Stimulated activated CD8-positive, alpha-beta memory T cell treated with anti-CD3 and anti-CD28 coated beads, Interleukin-7, amount 100 ng/mL, for 24 hours (primary cell): ENCODE measurements around the gene DOC2B.
"Not testable (repeated sequence)": the region's sequence is repeated elsewhere in the genome, so short reads cannot be mapped to it uniquely, and the experiment has no call there.

Experiments used
- DNase-seq: peaks from one replicate; pipeline ENCODE4 v3.0.0-alpha.2; 2020; ENCODE audit warnings: low read depth

Gene DOC2B

GRCh38 chr17:210402-210801, 29.0 kb upstream of the DOC2B start:
- no peak for DNase-seq

- no peak for DNase-seq
Measured at GRCh38 chr17:208429-208828, 27.0 kb upstream of the DOC2B start.

DNA sequence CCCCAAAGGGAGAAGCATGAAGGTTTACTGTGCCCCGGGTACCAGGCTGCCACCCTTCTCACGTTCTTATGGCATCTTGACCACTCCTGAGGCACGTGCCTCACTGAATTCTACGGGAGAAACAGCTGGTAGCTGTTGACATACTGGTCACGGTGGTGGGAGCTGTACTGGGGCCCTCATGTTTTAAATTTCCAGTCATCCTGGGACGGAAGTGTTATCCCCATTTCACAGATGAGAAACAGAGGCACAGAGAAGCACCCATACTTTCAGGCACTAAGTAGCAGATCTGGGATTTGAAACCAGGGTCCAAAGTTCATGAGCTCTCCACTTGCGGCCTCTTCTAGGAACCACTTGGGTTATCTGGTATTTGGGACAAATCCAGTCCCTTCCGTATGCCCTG, 26.3 kb upstream of the DOC2B start:
- DNase-seq, result no peak

DNA sequence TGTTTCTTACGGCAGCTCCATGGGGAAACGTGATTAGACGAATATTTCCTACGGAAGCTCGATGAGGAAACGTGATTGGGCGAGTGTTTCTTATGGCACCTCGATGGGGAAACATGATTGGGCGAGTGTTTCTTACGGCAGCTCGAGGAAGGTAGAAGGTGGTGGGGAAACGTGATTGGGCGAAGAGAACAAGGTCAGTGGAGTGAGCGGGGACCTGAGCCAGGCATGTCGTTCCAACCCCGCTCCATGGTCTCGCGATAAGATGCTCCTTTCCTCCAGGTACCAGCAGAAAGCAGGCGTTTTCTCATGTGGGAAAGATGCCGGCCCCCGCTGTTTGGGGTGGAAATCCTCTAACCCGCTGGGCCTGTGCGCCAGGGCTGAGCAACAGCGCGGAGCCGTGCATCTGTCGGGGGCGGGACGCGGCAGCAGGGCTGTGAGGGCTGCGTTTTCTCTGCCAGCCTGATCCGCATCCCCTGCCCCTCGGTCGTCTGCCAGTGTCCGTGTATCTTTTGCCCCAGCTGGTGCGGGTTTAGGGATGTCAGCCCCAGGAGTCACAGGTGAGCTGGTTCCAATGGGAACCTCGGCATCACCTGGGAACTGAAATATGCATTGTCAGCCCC, 25.6 kb upstream of the DOC2B start:
- no peak for DNase-seq

DNA sequence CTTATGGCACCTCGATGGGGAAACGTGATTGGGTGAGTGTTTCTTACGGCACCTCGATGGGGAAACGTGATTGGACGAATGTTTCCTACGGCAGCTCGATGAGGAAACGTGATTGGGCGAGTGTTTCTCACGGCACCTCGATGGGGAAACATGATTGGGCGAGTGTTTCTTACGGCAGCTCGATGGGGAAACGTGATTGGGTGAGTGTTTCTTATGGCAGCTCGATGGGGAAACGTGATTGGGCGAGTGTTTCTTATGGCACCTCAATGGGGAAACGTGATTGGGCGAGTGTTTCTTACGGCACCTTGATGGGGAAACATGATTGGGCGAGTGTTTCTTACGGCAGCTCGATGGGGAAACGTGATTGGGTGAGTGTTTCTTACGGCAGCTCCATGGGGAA, 25.0 kb upstream of the DOC2B start:
- DNase-seq, result not testable (repeated sequence)

- no peak for DNase-seq
Measured at GRCh38 chr17:205817-206216, 24.4 kb upstream of the DOC2B start.

DNA sequence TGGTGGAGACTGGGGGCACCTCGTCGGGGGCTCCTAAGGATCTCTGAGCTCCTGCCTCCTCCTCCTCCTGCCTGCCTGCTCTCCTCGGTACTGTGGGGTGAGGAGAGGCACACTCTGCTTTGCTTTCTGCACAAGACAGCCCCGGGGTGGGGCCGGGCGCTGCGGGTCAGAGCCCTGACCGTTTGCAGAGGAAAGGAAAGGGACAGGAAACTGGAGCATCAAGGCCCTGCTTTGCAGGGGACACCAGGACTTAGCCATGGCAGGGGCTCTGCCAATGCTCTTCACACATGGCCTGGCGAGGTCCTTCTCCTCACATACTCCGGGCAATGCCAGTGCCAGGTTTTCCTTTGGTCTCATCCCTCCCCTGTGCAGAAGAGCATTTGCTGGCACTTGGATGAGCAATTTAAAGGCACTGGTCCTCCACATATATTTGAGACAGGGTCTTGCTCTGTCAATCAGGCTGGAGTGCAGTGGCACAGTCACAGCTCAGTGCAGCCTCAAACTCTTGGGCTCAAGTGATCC, 23.8 kb upstream of the DOC2B start:
- DNase-seq, result no peak

- DNase-seq, result no peak
Measured at GRCh38 chr17:204427-205147, 23.1 kb upstream of the DOC2B start.

DNA sequence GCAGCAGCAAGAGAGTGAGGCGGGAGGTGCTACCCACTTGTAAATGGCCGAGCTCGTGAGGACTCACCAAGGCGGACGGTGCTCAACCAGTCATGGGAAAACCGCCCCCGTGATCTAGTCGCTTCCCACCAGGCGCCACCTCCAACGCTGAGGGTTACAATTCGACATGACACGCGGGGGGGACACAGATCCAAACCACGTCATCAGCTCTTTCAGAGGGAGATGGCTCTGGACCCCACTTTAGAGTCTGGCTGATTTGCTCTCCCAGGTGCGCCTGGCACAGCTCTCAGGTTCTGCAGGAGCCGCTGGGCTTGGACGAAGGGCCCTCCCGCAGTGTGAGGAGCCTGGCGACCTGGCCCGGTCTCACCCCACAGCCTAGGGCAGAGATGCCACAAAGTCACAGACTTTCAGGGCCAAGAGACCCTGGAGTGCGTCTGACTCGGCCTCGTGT, 21.1 kb upstream of the DOC2B start:
- DNase-seq, result no peak

DNA sequence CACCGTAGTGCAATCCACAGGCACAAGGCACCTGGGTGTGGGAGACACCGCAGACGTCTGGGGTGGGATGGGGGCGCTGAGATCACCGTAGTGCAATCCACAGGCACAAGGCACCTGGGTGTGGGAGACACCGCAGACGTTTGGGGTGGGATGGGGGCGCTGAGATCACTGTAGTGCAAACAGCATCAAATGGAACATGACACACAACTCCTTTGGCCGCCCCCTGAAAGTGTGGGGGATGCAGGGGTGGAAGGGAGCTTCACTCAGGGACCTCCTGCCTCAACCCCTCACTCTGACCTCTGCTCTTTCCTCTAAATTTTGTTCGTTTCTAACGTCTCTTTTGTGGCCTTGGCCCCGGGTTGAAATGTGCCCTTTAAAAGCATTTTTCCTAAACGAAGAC, 20.3 kb upstream of the DOC2B start:
- DNase-seq, result not testable (repeated sequence)

GRCh38 chr17:201257-201656, 19.8 kb upstream of the DOC2B start:
- DNase-seq, result not testable (repeated sequence)

GRCh38 chr17:200586-200985, 19.1 kb upstream of the DOC2B start:
- no peak for DNase-seq

- no peak for DNase-seq
Measured at GRCh38 chr17:199806-200545, 18.5 kb upstream of the DOC2B start.

- DNase-seq, result no peak
Measured at GRCh38 chr17:199191-199604, 17.7 kb upstream of the DOC2B start.

DNA sequence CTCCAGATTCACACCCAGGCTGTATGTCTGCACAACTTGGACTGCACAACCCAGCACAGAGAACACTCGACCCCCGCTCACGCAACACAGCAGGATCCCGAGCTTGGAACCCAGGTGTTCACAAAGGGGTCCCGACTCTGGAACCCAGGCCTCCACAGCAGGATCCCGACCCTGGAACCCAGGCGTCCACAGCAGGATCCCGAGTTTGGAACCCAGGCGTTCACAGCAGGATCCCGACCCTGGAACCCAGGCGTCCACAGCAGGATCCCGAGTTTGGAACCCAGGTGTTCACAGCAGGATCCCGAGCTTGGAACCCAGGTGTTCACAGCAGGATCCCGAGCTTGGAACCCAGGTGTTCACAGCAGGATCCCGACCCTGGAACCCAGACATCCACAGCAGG, 16.8 kb upstream of the DOC2B start:
- DNase-seq, result not testable (repeated sequence)

GRCh38 chr17:197352-197751, 15.9 kb upstream of the DOC2B start:
- DNase-seq, result no peak

DNA sequence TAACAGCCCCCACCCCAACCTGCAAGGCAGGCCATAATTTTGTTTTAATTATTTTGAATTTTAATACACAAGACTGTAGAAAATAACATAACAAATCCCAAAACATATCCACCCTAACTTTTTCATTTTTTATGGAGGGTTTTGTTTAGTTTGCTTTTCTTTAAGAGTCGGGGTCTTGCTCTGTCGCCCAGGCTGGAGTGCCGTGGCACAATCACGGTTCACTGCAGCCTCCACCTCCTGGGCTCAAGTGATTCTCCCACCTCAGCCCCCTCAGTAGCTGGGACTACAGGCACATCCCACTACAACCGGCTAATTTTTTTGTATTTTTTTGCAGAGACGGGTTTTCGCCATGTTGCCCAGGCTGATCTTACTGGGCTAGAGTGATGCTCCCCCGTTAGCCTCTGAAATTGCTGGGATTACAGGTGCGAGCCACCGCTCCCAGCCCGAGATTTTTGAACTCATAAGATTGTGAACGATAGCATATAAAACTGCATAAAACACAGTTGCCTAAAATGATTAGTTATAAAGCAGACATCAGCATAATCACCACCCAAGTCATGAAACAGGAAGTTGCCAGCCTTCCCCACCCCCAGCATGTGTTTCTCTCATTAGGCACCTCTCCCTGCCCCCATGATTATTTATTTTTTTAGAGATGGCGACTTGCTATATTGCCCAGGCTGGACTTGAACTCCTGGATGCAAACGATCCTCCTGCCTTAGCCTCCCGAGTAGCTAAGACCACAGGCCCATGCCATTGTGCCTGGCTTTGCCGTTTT, 13.6 kb upstream of the DOC2B start:
- DNase-seq, result no peak

DNA sequence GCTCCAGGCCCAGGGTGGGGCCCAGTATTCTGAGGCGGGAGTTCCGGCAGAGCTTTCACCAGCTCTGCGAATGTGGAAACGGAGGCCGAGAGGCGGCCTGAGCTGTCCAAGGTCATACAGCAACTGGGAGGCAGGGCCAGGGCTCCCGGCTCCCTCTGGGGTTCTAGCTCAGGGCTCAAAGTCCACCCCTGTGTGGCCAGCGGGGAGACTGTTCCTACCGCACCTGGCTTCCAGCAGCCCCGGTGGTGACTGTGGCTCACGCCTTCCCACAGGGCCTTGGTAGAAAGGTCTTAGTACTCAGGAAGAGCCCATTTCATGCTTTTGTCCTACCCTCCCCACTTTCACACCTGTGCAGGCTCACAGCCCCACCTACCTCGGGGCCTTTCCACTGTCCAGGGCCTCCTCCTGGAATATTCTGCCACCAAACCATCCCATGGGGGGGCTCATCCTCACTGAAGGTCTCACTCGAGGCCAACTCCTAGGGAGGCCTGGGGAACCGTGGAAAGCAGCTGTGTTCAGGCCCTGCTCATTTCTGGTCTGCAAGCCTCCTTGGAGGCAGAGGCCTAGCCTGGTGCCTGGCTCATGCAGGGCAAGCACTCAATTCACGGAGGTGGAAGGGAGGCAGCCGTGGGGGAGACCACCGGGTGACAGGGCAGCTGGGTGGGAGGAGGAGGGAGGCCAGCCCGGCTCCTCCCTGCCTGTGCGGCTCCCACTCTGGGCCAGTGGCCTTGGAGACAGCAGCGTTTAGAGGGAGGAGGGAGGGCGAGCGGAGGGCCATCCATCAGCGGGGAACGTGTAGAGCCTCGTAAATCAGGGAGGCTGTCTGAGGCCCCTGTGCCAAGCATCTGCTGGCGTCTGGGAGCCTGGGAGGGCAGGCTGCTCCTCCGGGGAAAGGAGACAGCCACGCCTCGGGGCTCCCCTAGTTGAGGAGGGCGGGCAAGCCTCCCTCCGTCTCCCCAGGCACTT, 12.7 kb upstream of the DOC2B start:
- no peak for DNase-seq

DNA sequence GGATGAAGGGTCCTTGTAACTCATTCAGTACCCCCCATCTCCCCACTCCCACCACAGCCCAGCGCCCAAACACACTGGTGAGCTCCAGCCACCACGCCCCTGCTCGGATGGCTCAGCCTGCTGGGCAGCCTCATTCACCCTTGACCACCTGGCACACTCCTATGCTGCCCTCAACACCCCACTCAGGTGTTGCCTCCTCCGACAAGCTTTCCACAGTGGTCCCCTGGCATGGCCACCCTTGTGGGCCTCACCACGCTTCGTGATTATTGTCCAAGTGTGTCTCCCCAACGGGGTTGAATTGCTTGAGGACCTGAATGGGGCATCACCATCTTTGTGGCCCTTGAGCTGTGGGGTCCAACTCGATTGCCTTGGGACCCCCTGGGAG, 12.0 kb upstream of the DOC2B start:
- DNase-seq, result no peak

DNA sequence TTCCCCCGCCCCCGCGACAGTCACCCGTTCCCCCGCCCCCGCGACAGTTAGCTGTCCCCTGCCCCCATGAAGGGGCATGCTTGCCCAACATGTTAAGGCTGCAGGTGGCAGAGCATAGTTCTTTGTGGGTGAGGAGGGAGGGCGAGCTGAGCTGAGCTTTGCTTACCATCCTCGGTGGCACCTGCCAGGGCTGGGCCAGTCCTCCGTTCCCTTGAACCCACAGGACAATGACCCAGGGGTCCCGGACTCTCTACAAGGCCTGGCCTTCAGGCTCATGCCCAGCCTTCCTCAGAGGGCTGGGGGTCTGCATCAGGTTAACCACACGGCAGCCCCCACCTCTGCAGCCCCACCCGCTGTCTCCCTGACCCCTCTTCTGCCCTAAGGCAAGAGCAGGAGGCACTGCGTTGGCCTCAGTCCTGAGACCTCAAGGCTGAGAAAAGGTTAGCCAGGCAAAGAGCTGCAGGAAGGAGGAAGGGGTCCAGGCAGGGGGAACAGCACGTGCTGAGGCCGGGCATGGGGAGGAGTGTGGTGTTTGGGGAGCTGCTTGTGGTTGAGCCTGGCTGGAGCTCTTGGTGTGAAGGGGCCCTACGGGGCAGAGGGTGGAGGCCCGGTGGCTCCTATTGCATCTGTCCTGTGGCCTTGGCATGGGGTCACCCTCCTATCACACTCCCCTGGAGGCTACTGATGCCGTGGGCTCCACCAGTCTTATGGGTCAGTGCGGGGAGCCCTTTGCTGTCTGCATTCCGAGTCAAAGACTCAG, 11.4 kb upstream of the DOC2B start:
- no peak for DNase-seq
